Measurements from ENCODE around the gene SSUH2. TPM values are rescaled to one million over a fixed set of nuclear protein-coding genes. Genes with fewer than 3 reads are reported as not detected.

Gene SSUH2
- total RNA-seq, 4 donors from 2014 or later = 0.62 TPM; not detected in 3

GRCh38 chr3:8576841-8577571 is 67.6 kb downstream of the SSUH2 start:
- Histone ChIP-seq H3K9me3 (no peaks in the 10 kb centered on the region), H3K4me3 (no peak overlapping the region), H3K27me3 (no peaks in the 10 kb centered on the region), H3K4me1 (peaks cover 18% of the 10 kb centered on the region), H3K27ac (no peak overlapping the region), H3K36me3 (no peaks in the 10 kb centered on the region)
- no peak for DNase-seq (ENCODE audit: low spot score in 2 of 2)
- WGBS = 85% methylated on average over 5 of the region's 5 CpGs
- TF ChIP-seq EP300 (IDR thresholded peaks at IDR 0.05) (no peak), POLR2AphosphoS5 (IDR thresholded peaks at IDR 0.05) (no peak), POLR2A (IDR thresholded peaks at IDR 0.05) (no peak)
- TF ChIP-seq, protein P1, sequence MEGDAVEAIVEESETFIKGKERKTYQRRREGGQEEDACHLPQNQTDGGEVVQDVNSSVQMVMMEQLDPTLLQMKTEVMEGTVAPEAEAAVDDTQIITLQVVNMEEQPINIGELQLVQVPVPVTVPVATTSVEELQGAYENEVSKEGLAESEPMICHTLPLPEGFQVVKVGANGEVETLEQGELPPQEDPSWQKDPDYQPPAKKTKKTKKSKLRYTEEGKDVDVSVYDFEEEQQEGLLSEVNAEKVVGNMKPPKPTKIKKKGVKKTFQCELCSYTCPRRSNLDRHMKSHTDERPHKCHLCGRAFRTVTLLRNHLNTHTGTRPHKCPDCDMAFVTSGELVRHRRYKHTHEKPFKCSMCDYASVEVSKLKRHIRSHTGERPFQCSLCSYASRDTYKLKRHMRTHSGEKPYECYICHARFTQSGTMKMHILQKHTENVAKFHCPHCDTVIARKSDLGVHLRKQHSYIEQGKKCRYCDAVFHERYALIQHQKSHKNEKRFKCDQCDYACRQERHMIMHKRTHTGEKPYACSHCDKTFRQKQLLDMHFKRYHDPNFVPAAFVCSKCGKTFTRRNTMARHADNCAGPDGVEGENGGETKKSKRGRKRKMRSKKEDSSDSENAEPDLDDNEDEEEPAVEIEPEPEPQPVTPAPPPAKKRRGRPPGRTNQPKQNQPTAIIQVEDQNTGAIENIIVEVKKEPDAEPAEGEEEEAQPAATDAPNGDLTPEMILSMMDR (IDR thresholded peaks at IDR 0.05) = no peak

DNA sequence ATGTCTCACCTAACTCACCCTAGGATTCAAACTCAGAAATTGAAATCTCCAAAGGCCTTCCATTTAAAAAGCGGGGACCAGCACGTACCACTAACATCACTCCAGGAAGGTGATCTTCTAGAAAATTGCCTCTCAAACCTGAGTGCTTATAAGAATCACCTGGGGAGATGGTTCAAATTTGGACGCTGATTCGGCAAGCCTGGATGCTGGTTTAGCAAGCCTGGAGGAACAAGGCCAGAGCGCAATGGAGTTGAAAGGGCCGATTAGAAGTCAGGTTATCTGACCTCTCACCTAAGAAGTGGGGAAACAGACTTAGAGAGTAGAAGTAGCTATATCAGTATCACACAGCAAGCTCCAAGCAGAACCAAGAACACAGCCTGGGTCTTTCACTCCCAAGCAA is 68.2 kb downstream of the SSUH2 start:
- H3K27ac ChIP-seq = no peak overlapping the region
- no peaks in the 10 kb centered on the region for H3K27me3 ChIP-seq
- no peak for DNase-seq (ENCODE audit: low spot score in 2 of 2)

DNA sequence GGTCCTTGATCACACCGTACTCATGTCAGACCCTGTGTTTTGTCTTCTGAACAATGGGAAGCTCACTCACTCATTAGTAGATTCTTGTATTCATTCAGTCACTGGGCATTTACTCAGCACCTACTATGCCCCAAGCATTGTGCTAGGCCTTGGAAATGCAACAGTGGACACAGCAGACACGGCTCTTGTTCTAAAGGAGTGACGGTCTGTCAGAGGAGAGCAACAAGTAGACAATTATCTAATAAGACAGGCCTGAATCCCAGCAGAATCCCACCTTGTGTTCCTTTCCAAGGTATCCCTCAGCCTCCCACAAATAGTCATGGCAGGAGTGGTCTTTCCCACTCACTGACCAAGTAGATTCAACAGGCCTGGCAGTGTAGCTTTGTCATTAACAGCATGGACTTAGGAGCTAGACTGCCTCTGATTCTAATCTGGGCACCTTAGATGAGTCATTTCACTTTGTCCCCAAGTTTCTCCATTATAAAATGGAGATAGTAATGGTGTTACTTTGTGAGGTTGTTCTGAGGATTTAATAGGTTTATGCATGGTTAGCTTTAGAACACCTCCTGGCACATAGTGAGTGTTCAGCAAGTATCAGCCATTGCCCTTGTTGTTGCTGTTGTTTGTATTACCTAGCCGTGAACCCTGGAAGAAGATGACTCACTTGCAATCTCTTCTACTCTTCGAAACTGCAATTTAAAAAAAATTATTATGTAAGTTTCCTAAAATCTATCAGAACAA is 69.1 kb downstream of the SSUH2 start:
- no peaks in the 10 kb centered on the region for H3K9me3 ChIP-seq
- no peaks in the 10 kb centered on the region for H3K36me3 ChIP-seq
- no peak overlapping the region for H3K27ac ChIP-seq
- H3K27me3 ChIP-seq = no peaks in the 10 kb centered on the region
- no peak for TF ChIP-seq POLR2AphosphoS5 (IDR thresholded peaks at IDR 0.05)
- no peak for TF ChIP-seq EP300 (IDR thresholded peaks at IDR 0.05)
- TF ChIP-seq POLR2A (IDR thresholded peaks at IDR 0.05) = no peak
- TF ChIP-seq, protein P1 (IDR thresholded peaks at IDR 0.05) = no peak
- H3K4me1 ChIP-seq = peaks cover 21% of the 10 kb centered on the region
- DNase-seq (ENCODE audit: low spot score in 2 of 2) = no peak
- H3K4me3 ChIP-seq = no peak overlapping the region
- WGBS = 75% methylated on average over 5 of the region's 5 CpGs

More for the DNA sequence above, 68.2 kb downstream of the SSUH2 start:
- WGBS = 95% methylated on average over 6 of the region's 6 CpGs
- no peaks in the 10 kb centered on the region for H3K9me3 ChIP-seq
- no peak for TF ChIP-seq POLR2A (IDR thresholded peaks at IDR 0.05)
- no peak for TF ChIP-seq EP300 (IDR thresholded peaks at IDR 0.05)
- TF ChIP-seq, protein P1 (IDR thresholded peaks at IDR 0.05) = no peak
- no peak for TF ChIP-seq POLR2AphosphoS5 (IDR thresholded peaks at IDR 0.05)
- H3K36me3 ChIP-seq = no peaks in the 10 kb centered on the region
- H3K4me1 ChIP-seq = peaks cover 18% of the 10 kb centered on the region
- no peak overlapping the region for H3K4me3 ChIP-seq

DNA sequence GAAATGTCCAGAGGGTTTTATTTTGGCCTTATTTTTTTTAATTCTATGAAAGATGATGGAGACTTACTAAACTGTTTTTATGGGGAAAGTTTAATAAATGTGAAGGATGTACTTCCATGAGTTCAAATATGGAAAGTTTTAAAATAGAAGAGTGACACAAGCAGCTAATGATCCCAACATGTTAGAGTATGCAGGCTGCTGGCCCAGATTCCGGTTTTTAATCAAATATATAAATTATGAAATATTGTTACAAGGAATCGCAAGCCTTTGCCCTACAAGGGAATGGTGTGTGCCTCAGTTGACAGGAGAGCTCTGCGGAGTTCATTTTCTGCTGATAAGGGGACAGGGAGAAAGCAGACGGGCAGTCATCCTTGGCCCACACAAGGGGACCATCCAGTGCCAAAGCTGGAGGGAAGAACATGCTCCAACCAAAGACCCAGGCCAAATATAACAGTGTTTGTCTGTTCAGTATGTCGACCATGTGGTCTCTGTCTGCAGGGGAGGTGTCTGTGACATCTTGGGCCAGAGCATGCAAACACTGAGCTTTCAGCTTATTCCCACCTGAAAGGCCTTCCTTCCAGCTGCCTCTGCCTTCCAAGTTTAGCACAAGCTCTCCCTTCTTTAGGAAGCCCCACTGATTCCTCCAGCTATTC is 69.8 kb downstream of the SSUH2 start:
- Histone ChIP-seq H3K4me1 (peaks cover 21% of the 10 kb centered on the region), H3K27me3 (no peaks in the 10 kb centered on the region), H3K4me3 (no peak overlapping the region), H3K27ac (no peak overlapping the region), H3K9me3 (no peaks in the 10 kb centered on the region), H3K36me3 (no peaks in the 10 kb centered on the region)
- WGBS = 43% methylated on average over 5 of the region's 5 CpGs
- TF ChIP-seq POLR2AphosphoS5 (IDR thresholded peaks at IDR 0.05) = no peak
- TF ChIP-seq POLR2A (IDR thresholded peaks at IDR 0.05) = no peak
- TF ChIP-seq, protein P1 (IDR thresholded peaks at IDR 0.05) = no peak
- TF ChIP-seq EP300 (IDR thresholded peaks at IDR 0.05) = no peak
- no peak for DNase-seq (ENCODE audit: low spot score in 2 of 2)

Data from suprapubic skin (tissue), 4 donors.